K562 (cell line): ENCODE measurements around the gene CENPX. TPM values are rescaled to one million over a fixed set of nuclear protein-coding genes. Genes with fewer than 3 reads are reported as not detected.

ENCODE experiments used
- CCAR2 ChIP-seq: fragments of 200-400 bp; formaldehyde crosslinking; IDR thresholded peaks from 2 replicates; pipeline ENCODE4 v1.6.1; 2017; ENCODE audit warnings: mild to moderate bottlenecking, low read depth, low read length
- CLOCK ChIP-seq: fragments of 250-450 bp; sonication (Bioruptor Pico); IDR thresholded peaks from 2 replicates; pipeline ENCODE4 v1.4.0; 2020; ENCODE audit warnings: mild to moderate bottlenecking, moderate library complexity, borderline replicate concordance
- CUX1 ChIP-seq: fragments of 200-800 bp; sonication (Bioruptor generic); IDR thresholded peaks from 2 replicates; pipeline ENCODE4 v1.6.1; 2016; ENCODE audit warnings: missing genetic modification characterization, missing compliant biosample characterization
- FOSL1 ChIP-seq: fragments of 200-800 bp; sonication (Bioruptor generic); conservative IDR thresholded peaks from 2 replicates; pipeline ENCODE4 v1.6.1; 2016; ENCODE audit warnings: missing genetic modification characterization, missing compliant biosample characterization
- ILK ChIP-seq: fragments of 450-650 bp; IDR thresholded peaks from 2 replicates; pipeline ENCODE4 v1.6.1; 2016; ENCODE audit warnings: missing genetic modification characterization, low read depth, mild to moderate bottlenecking, missing compliant biosample characterization, moderate library complexity, borderline replicate concordance
- ZBTB26 ChIP-seq: fragments of 450-650 bp; formaldehyde crosslinking; IDR thresholded peaks from 2 replicates; pipeline ENCODE4 v1.4.0; 2022; ENCODE audit warnings: missing genetic modification characterization
- ZNF133 ChIP-seq: fragments of 250-450 bp; sonication (Bioruptor Pico); IDR thresholded peaks from 2 replicates; pipeline ENCODE4 v1.4.0; 2020; ENCODE audit warnings: mild to moderate bottlenecking
- ZNF318 ChIP-seq, 2 experiments: fragments of 450-650 bp; IDR thresholded peaks; 2 replicates each; pipeline ENCODE4 v1.6.1; 2016; ENCODE audit warnings: mild to moderate bottlenecking in 2 of 2, borderline replicate concordance in 1 of 2, low read depth in 1 of 2, moderate library complexity in 1 of 2
- polyA plus RNA-seq, 8 experiments: library from polyadenylated mRNA; depleted of rRNA in 4 of 8; stranded (reverse) in 5 of 8; unstranded in 3 of 8; fragments of >200 nt; fragmentation: Nextera tagmentation in 2 of 8; fragmentation: Illumina TruSeq in 1 of 8; extraction: Ambion mirVana in 2 of 8; extraction: Trizol in 1 of 8; gene quantifications; 2 replicates each; pipeline versions ENCODE4 v1.2.1 to v1.2.3, GENCODE V29; 2011 to 2014; ENCODE audit warnings: inconsistent platforms in 1 of 8, missing spikeins in 1 of 8
- total RNA-seq, 7 experiments: library from RNA; depleted of rRNA in 6 of 7; stranded (reverse); fragments of >200 nt in 6 of 7; fragmentation: Illumina TruSeq in 2 of 7; extraction: Trizol in 2 of 7; gene quantifications; 2 replicates each; pipeline versions ENCODE4 v1.2.1 to v1.2.3, GENCODE V29; 2011 to 2021; ENCODE audit warnings: low replicate concordance in 1 of 7

Gene CENPX
- total and polyA plus RNA-seq, 9 of the 15 experiments (the other 6 are each of a cell fraction or from before 2014, with no cell fraction given), result 32.7 to 352 (median 127) TPM

GRCh38 chr17:81977211-81977808 is 45.4 kb downstream of the CENPX start, which contains the start of gene ASPSCR1 (continued):
- no peak for TF ChIP-seq ZNF318 (IDR thresholded peaks at IDR 0.05; ENCODE audit: borderline replicate concordance in 1 of 2, low read depth in 1 of 2)
- TF ChIP-seq ILK, result no peak
- no peak for TF ChIP-seq CCAR2
- TF ChIP-seq ZBTB26 (CRISPR knock-in tag), result no peak
- TF ChIP-seq CLOCK (CRISPR knock-in tag), result no peak
- no peak for TF ChIP-seq CUX1 (CRISPR knock-in tag)
- TF ChIP-seq FOSL1 (tag), result peak; percentile 60
- TF ChIP-seq ZNF133, result no peak
